Adrenal gland (tissue), 12 donors: ENCODE measurements around the gene IQCM. TPM values are rescaled to one million over a fixed set of nuclear protein-coding genes. Genes with fewer than 3 reads are reported as not detected.

Experiments used
- DNase-seq, 7 donors: peaks; one replicate each; pipeline ENCODE4 v3.0.0-alpha.2; 2019 to 2020
- H3K27ac ChIP-seq, 5 donors: fragments of 200-600 bp; sonication (generic) in 4 of 5; 1 replicate in 3 of 5; 2 replicates in 2 of 5; pipeline versions ENCODE4 v1.5.1 to v1.8.0; 2016 to 2020; ENCODE audit warnings: mild to moderate bottlenecking in 1 of 5
- H3K27me3 ChIP-seq: fragments of 200-600 bp; 2 replicates; pipeline ENCODE4 v1.8.0; 2021
- H3K36me3 ChIP-seq, 2 donors: fragments of 200-600 bp; replicated peaks in 1 of 2; 1 replicate in 1 of 2; 2 replicates in 1 of 2; pipeline versions ENCODE4 v1.5.1 to v1.8.0; 2018 to 2022
- H3K4me1 ChIP-seq, 2 donors: fragments of 200-600 bp; replicated peaks in 1 of 2; 1 replicate in 1 of 2; 2 replicates in 1 of 2; pipeline versions ENCODE4 v1.5.1 to v1.8.0; 2018 to 2021
- H3K4me3 ChIP-seq, 4 donors: fragments of 200-600 bp; sonication (generic) in 3 of 4; one replicate each; pipeline ENCODE4 v1.5.1; 2016 to 2018
- H3K9me3 ChIP-seq, 3 donors: fragments of 200-600 bp; sonication (generic) in 1 of 3; replicated peaks in 1 of 3; 1 replicate in 2 of 3; 2 replicates in 1 of 3; pipeline versions ENCODE4 v1.5.1 to v1.8.0; 2016 to 2021
- POLR2A ChIP-seq, 2 donors: fragments of 450-650 bp; IDR thresholded peaks; one replicate each; pipeline ENCODE4 v1.6.1; 2017; ENCODE audit warnings: antibody characterized with exemption in 2 of 2, mild to moderate bottlenecking in 2 of 2, moderate library complexity in 1 of 2
- WGBS, 4 donors: extraction: QIAGEN DNeasy Blood & Tissue Kit in 2 of 4; methylation state at CpG; one replicate each; pipeline versions ENCODE4 v1.1.5 to v1.1.7; 2013 to 2017; 5-methylcytosine and 5-hydroxymethylcytosine counted together
- intact Hi-C, 2 donors: fragments of 100-400 bp; cut with DNase I; formaldehyde crosslinking; loops; one replicate each; pipeline versions ENCODE4 v1.14.1 to v1.15.0; 2022 to 2023
- polyA plus RNA-seq, 3 donors: library from polyadenylated mRNA; stranded (reverse); fragments of 200-250 nt in 2 of 3; fragments of 350-450 nt in 1 of 3; fragmentation: Illumina TruSeq in 1 of 3; extraction: RNeasy Lipid Tissue Mini Kit (QIAGEN cat#74804) in 1 of 3; gene quantifications; one replicate each; pipeline ENCODE4 v1.2.3, GENCODE V29; 2013 to 2014
- total RNA-seq, 9 donors: library from RNA; depleted of rRNA in 4 of 9; stranded (reverse); fragments of >200 nt in 4 of 9; fragments of 120-200 nt in 1 of 9; fragmentation: NEBNext Ultra II Directional in 1 of 9; extraction: Animal tissue kit (Norgen Biotek cat#: 25700) in 1 of 9; gene quantifications; one replicate each; pipeline versions ENCODE4 v1.1.0 to v1.2.4, GENCODE V29; 2013 to 2023
- TF ChIP-seq, protein P1 (sequence below), 6 experiments: fragments of 450-650 bp in 4 of 6; fragments of 200-600 bp in 2 of 6; sonication (generic) in 1 of 6; IDR thresholded peaks; 1 replicate in 5 of 6; 2 replicates in 1 of 6; pipeline versions ENCODE4 v1.5.1 to v1.8.0; 2016 to 2021; ENCODE audit warnings: antibody characterized with exemption in 6 of 6, mild to moderate bottlenecking in 2 of 6, moderate library complexity in 1 of 6
- donor health status: healthy with polysubstance abuse.
- donor health status: Bipolar disorder and iron deficiency.
- donor health status: DM: yes; HTN: yes; CAD: no.
- donor health status: DM: no; HTN: no; CAD: no.
- donor health status: DM: no; HTN: no; CAD: no.
- donor health status: DM: yes; HTN: yes; CAD: no.

IQCM gene
- total and polyA plus RNA-seq, 12 donors, result not detected

DNA sequence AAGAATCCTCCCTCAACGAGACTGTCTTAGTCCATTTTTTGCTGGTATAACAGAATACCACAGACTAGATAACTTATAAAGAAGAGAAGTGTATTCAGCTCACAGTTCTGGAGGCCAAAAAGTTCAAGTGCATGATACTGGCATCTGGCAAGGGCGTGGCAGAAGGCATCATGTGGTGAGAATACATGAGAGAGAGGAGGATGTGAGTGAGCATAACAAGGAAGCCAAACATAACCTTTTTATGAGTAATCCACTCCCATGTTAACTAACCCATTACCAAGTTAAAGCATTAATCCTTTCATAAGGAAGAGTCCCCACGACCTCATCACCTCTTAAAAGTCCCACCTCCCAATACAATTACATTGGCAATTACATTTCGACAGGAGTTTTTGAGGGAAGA is 504.6 kb downstream of the IQCM start:
- no peaks in the 10 kb centered on the region for H3K27me3 ChIP-seq
- no peak for DNase-seq
- H3K9me3 ChIP-seq, result no peaks in the 10 kb centered on the region
- H3K4me1 ChIP-seq, result no peaks in the 10 kb centered on the region
- TF ChIP-seq, protein P1, sequence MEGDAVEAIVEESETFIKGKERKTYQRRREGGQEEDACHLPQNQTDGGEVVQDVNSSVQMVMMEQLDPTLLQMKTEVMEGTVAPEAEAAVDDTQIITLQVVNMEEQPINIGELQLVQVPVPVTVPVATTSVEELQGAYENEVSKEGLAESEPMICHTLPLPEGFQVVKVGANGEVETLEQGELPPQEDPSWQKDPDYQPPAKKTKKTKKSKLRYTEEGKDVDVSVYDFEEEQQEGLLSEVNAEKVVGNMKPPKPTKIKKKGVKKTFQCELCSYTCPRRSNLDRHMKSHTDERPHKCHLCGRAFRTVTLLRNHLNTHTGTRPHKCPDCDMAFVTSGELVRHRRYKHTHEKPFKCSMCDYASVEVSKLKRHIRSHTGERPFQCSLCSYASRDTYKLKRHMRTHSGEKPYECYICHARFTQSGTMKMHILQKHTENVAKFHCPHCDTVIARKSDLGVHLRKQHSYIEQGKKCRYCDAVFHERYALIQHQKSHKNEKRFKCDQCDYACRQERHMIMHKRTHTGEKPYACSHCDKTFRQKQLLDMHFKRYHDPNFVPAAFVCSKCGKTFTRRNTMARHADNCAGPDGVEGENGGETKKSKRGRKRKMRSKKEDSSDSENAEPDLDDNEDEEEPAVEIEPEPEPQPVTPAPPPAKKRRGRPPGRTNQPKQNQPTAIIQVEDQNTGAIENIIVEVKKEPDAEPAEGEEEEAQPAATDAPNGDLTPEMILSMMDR (IDR thresholded peaks at IDR 0.05), result no peak
- no peak overlapping the region for H3K4me3 ChIP-seq
- WGBS, 4 donors, result 65 to 73% (median 68%) methylated on average over 4 of the region's 4 CpGs
- intact Hi-C loops, result no loop called here
- no peaks in the 10 kb centered on the region for H3K36me3 ChIP-seq
- H3K27ac ChIP-seq, result no peak overlapping the region

DNA sequence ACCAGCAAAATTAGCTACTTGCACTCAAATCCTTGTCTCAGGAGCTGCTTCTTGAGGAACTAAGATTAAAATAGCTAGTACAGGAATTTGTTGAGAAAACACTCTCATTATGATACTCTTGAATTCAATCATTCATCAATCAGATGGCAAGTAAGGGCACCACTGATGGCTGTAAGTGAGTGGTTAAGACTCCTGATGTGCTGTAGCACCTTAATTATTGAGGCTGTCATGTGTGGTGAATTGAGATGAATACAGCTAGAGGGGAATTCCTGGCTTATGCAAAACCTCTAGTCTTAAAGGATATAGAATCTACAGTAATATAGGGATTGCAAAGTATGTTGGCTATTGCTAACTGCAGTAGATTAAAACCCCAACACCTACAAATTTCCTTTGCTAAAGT is 509.1 kb downstream of the IQCM start:
- Histone ChIP-seq H3K4me1 (no peaks in the 10 kb centered on the region), H3K36me3 (no peaks in the 10 kb centered on the region), H3K4me3 (no peak overlapping the region), H3K27me3 (no peaks in the 10 kb centered on the region), H3K9me3 (no peaks in the 10 kb centered on the region), H3K27ac (no peak overlapping the region)
- no peak for TF ChIP-seq POLR2A (IDR thresholded peaks at IDR 0.05)
- TF ChIP-seq, protein P1 (IDR thresholded peaks at IDR 0.05), result no peak
- intact Hi-C loops, result no loop called here
- no peak for DNase-seq
